HG03045 (cell line): ENCODE measurements around the gene DCLK1.
"Not testable (repeated sequence)": the region's sequence is repeated elsewhere in the genome, so short reads cannot be mapped to it uniquely, and the experiment has no call there.

Experiments used
- ATAC-seq: cut with Tn5 transposase; IDR thresholded peaks from one replicate; pipeline ENCODE4 v1.9.1; 2021; ENCODE audit warnings: mild to moderate bottlenecking, moderate library complexity; ENCODE audit not compliant: unreplicated experiment

The DCLK1 gene

GRCh38 chr13:36088463-36088862, 42.7 kb downstream of the DCLK1 start:
- no peak for ATAC-seq

GRCh38 chr13:36088001-36088400, 43.2 kb downstream of the DCLK1 start:
- no peak for ATAC-seq

- ATAC-seq: no peak
Measured at GRCh38 chr13:36086117-36086516, 45.1 kb downstream of the DCLK1 start.

GRCh38 chr13:36084131-36084530, 47.1 kb downstream of the DCLK1 start:
- no peak for ATAC-seq

GRCh38 chr13:36082806-36083205, 48.4 kb downstream of the DCLK1 start:
- ATAC-seq: no peak

GRCh38 chr13:36082396-36082795, 48.8 kb downstream of the DCLK1 start:
- ATAC-seq: no peak

GRCh38 chr13:36076211-36076610, 55.0 kb downstream of the DCLK1 start:
- ATAC-seq: no peak

GRCh38 chr13:36074659-36075058, 56.5 kb downstream of the DCLK1 start:
- no peak for ATAC-seq

GRCh38 chr13:36072152-36072935, 58.8 kb downstream of the DCLK1 start:
- no peak for ATAC-seq

- not testable (repeated sequence) for ATAC-seq
Measured at GRCh38 chr13:36070504-36071192, 60.5 kb downstream of the DCLK1 start.

- no peak for ATAC-seq
Measured at GRCh38 chr13:36069881-36070366, 61.3 kb downstream of the DCLK1 start.

- ATAC-seq: no peak
Measured at GRCh38 chr13:36068991-36069390, 62.2 kb downstream of the DCLK1 start.

- no peak for ATAC-seq
Measured at GRCh38 chr13:36068566-36068965, 62.6 kb downstream of the DCLK1 start.

- ATAC-seq: no peak
Measured at GRCh38 chr13:36067746-36068381, 63.3 kb downstream of the DCLK1 start.

- no peak for ATAC-seq
Measured at GRCh38 chr13:36062249-36062648, 68.9 kb downstream of the DCLK1 start.

GRCh38 chr13:36061621-36062020, 69.6 kb downstream of the DCLK1 start:
- no peak for ATAC-seq

- no peak for ATAC-seq
Measured at GRCh38 chr13:36061054-36061453, 70.1 kb downstream of the DCLK1 start.

GRCh38 chr13:36059321-36059720, 71.9 kb downstream of the DCLK1 start:
- no peak for ATAC-seq

GRCh38 chr13:36058116-36058515, 73.1 kb downstream of the DCLK1 start:
- ATAC-seq: no peak

GRCh38 chr13:36057547-36057946, 73.6 kb downstream of the DCLK1 start:
- no peak for ATAC-seq

GRCh38 chr13:36057041-36057440, 74.1 kb downstream of the DCLK1 start:
- ATAC-seq: no peak

- ATAC-seq: no peak
Measured at GRCh38 chr13:36055366-36055765, 75.8 kb downstream of the DCLK1 start.
